Testis (tissue), 2 donors: ENCODE measurements around the gene SLC2A9.

ENCODE experiments used
- POLR2A ChIP-seq: fragments of 450-650 bp; IDR thresholded peaks from one replicate; pipeline ENCODE4 v1.6.1; 2017; ENCODE audit warnings: antibody characterized with exemption, mild to moderate bottlenecking, moderate library complexity
- TF ChIP-seq, protein P1 (sequence below), 3 experiments: fragments of 450-650 bp in 2 of 3; fragments of 200-600 bp in 1 of 3; sonication (generic) in 1 of 3; IDR thresholded peaks; one replicate each; pipeline ENCODE4 v1.5.1; 2016 to 2019; ENCODE audit warnings: antibody characterized with exemption in 3 of 3, mild to moderate bottlenecking in 2 of 3, moderate library complexity in 1 of 3

DNA sequence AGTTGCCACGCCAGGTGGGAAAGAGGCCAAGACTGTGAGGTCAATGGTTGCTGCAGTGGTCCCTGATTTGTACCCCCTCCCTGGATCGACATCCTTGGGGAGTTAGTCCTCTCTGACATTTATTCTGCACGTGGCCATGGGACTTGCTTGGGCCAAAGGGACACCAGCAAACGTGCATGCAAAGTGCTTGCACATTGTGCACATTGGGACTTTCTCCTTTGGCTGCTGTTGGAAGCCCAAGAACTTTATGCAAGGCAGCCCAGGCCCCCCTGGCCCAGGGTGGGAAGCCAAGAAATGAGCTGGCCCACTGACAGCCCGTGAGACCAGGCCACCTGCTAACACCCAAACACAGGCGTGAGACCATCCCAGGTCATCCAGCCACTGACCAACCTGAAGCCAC, 38.1 kb downstream of the SLC2A9 start:
- TF ChIP-seq POLR2A = no peak
- TF ChIP-seq, protein P1, sequence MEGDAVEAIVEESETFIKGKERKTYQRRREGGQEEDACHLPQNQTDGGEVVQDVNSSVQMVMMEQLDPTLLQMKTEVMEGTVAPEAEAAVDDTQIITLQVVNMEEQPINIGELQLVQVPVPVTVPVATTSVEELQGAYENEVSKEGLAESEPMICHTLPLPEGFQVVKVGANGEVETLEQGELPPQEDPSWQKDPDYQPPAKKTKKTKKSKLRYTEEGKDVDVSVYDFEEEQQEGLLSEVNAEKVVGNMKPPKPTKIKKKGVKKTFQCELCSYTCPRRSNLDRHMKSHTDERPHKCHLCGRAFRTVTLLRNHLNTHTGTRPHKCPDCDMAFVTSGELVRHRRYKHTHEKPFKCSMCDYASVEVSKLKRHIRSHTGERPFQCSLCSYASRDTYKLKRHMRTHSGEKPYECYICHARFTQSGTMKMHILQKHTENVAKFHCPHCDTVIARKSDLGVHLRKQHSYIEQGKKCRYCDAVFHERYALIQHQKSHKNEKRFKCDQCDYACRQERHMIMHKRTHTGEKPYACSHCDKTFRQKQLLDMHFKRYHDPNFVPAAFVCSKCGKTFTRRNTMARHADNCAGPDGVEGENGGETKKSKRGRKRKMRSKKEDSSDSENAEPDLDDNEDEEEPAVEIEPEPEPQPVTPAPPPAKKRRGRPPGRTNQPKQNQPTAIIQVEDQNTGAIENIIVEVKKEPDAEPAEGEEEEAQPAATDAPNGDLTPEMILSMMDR (IDR thresholded peaks at IDR 0.05) = no peak
